ENCODE data around the gene KCNG2. TPM values are rescaled to one million over a fixed set of nuclear protein-coding genes. Genes with fewer than 3 reads are reported as not detected.

KCNG2 gene
- total and polyA plus RNA-seq, 2 experiments from 2014 or later = 0.13 to 0.52 TPM

DNA sequence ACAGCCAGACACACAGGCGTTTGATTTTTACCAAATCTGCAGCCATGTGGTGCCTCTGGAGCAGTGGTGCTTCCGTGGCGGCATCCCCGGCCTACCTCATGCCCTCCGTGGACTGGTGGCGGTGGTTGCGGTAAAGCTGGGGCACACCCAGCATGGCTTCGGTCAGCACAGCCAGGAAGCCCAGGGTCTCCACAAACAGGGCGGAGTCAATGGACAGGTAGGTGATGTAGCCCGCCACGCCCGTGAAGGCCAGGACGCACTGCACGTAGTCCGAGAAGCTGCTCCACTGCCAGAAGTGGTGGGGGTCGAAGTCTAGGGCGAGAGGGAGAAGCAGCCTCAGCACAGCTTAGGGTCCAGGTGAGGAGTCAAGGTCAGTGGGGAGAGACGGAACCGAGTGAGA is 121.4 kb downstream of the KCNG2 start:
- Histone ChIP-seq H3K36me3 (ENCODE audit: insufficient read depth) (no peaks in the 10 kb centered on the region), H3K4me1 (ENCODE audit: insufficient read depth) (no peaks in the 10 kb centered on the region), H3K27ac (ENCODE audit: low read depth) (no peak overlapping the region), H3K4me3 (no peak overlapping the region), H2AFZ (no peak overlapping the region), H3K9me2 (ENCODE audit: insufficient read depth) (no peaks in the 10 kb centered on the region), H3K27me3 (ENCODE audit: insufficient read depth) (no peaks in the 10 kb centered on the region), H4K20me1 (replicated peaks; ENCODE audit: insufficient read depth) (no peaks in the 10 kb centered on the region), H3F3A (replicated peaks; ENCODE audit: low read depth) (no peaks in the 10 kb centered on the region), H3K79me2 (replicated peaks; ENCODE audit: insufficient read depth) (no peaks in the 10 kb centered on the region), H3K4me2 (no peak overlapping the region)
- DNase-seq (ENCODE audit: low spot score) (no peak), ATAC-seq (no peak)
- Mint-ChIP-seq H3K27me3 (ENCODE audit: insufficient read depth, low read depth, poor library complexity) (peaks cover 16% of the 10 kb centered on the region), H3K4me1 (peaks cover 3% of the 10 kb centered on the region), H3K36me3 (ENCODE audit: low read depth) (peaks cover 4% of the 10 kb centered on the region), H3K4me3 (no peak overlapping the region), H3K9me3 (peaks cover 11% of the 10 kb centered on the region), H3K27ac (no peak overlapping the region)
- TF ChIP-seq CTCF (conservative IDR thresholded peaks at IDR 0.05; ENCODE audit: low read depth in 2 of 2) (no peak), POLR2AphosphoS5 (IDR thresholded peaks at IDR 0.05; ENCODE audit: low read depth) (no peak), JUNB (IDR thresholded peaks at IDR 0.05; ENCODE audit: unreplicated experiment) (no peak), CREB1 (CRISPR knock-in tag; IDR thresholded peaks at IDR 0.05; ENCODE audit: low read depth) (no peak), ZNF331 (CRISPR knock-in tag; IDR thresholded peaks at IDR 0.05; ENCODE audit: low read depth) (no peak), NANOG (IDR thresholded peaks at IDR 0.05; ENCODE audit: borderline replicate concordance) (no peak)

DNA sequence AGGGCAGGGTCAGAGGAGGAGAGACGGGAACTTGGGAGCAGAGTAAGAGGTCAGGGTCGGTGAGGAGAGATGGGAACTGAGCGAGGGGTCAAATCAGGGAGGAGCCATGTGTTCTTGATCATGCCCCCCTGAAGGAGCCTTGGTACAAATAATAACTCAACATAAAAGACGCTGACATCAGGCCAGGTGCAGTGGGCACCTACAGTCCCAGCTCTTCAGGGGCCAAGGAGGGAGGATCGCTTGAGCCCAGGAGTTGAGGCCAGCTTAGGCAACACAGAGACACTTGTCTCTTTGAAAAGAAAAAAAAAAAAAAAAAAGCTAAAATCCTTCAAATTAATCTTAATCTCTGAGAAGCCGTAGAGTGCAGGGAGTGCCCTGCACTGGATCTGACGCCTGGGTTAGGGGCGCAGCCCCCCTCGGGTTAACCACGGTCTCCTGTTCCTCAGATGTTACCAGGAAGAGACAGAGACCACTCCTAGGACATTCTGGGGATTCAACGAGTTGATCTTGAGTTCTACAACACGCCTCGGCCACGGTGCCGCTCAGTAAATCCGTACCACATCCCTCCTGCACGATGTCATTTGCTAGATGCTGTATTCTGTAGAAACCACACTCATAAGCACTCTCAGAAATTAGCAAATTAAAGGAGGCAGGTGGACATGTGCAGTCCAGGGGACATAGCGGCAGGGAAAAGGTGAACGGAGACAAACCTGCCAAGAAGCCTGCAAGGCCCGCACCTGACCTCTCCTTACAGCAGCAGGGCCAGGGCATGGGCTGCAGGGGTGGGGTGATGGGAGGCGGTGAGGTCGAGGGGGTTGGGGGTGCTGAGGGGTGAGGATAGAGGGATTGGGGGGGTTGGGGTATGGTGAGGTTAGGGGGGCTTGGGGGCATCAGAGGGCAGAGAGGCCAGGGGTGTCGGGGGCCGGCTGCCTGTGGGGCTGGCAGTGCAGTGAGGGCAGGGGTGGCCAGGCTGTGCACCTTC is 124.5 kb downstream of the KCNG2 start:
- no peak overlapping the region for H3K4me3 Mint-ChIP-seq
- H3K4me2 ChIP-seq = no peak overlapping the region
- H3K4me1 Mint-ChIP-seq = peaks cover 13% of the 10 kb centered on the region
- TF ChIP-seq JUNB (IDR thresholded peaks at IDR 0.05; ENCODE audit: unreplicated experiment) = no peak
- TF ChIP-seq POLR2AphosphoS5 (IDR thresholded peaks at IDR 0.05; ENCODE audit: low read depth) = no peak
- no peak for TF ChIP-seq ZNF462 (CRISPR knock-in tag; IDR thresholded peaks at IDR 0.05)
- no peak for TF ChIP-seq STAT1 (IDR thresholded peaks at IDR 0.05; ENCODE audit: unreplicated experiment)
- TF ChIP-seq ETS1 (IDR thresholded peaks at IDR 0.05) = no peak
- no peak for TF ChIP-seq EZH2phosphoT487 (IDR thresholded peaks at IDR 0.05; ENCODE audit: unreplicated experiment)

More for the DNA sequence above, 124.5 kb downstream of the KCNG2 start:
- H4K20me1 ChIP-seq (replicated peaks; ENCODE audit: insufficient read depth) = no peaks in the 10 kb centered on the region
- no peak overlapping the region for H2AFZ ChIP-seq
- H3F3A ChIP-seq (replicated peaks; ENCODE audit: low read depth) = no peaks in the 10 kb centered on the region
- peaks cover 8% of the 10 kb centered on the region for H3K27me3 Mint-ChIP-seq (ENCODE audit: insufficient read depth, low read depth, poor library complexity)
- no peak overlapping the region for H3K27ac Mint-ChIP-seq
- no peaks in the 10 kb centered on the region for H3K9me2 ChIP-seq (ENCODE audit: insufficient read depth)
- H3K9me3 Mint-ChIP-seq = peaks cover 6% of the 10 kb centered on the region
- H3K27ac ChIP-seq (ENCODE audit: low read depth) = no peak overlapping the region
- DNase-seq (ENCODE audit: low spot score) = no peak
- H3K4me1 ChIP-seq (ENCODE audit: insufficient read depth) = no peaks in the 10 kb centered on the region
- H3K79me2 ChIP-seq (replicated peaks; ENCODE audit: insufficient read depth) = no peaks in the 10 kb centered on the region
- ATAC-seq = no peak
- H3K36me3 ChIP-seq (ENCODE audit: insufficient read depth) = no peaks in the 10 kb centered on the region
- H3K36me3 Mint-ChIP-seq (ENCODE audit: low read depth) = peaks cover 4% of the 10 kb centered on the region; the same call in 2 of the 3 replicates
- H3K4me3 ChIP-seq = no peak overlapping the region
- H3K27me3 ChIP-seq (ENCODE audit: insufficient read depth) = no peaks in the 10 kb centered on the region

Measured in GM23338 (cell line).